Stimulated activated CD8-positive, alpha-beta memory T cell treated with anti-CD3 and anti-CD28 coated beads, Interleukin-7, amount 100 ng/mL, for 1 hour (primary cell): ENCODE measurements around the gene FNBP1.

Experiments
- DNase-seq, 2 donors: peaks; one replicate each; pipeline ENCODE4 v3.0.0-alpha.2; 2020; ENCODE audit warnings: low read depth in 2 of 2

Gene FNBP1

GRCh38 chr9:130045725-130046450, 2.9 kb upstream of the FNBP1 start:
- no peak for DNase-seq

DNA sequence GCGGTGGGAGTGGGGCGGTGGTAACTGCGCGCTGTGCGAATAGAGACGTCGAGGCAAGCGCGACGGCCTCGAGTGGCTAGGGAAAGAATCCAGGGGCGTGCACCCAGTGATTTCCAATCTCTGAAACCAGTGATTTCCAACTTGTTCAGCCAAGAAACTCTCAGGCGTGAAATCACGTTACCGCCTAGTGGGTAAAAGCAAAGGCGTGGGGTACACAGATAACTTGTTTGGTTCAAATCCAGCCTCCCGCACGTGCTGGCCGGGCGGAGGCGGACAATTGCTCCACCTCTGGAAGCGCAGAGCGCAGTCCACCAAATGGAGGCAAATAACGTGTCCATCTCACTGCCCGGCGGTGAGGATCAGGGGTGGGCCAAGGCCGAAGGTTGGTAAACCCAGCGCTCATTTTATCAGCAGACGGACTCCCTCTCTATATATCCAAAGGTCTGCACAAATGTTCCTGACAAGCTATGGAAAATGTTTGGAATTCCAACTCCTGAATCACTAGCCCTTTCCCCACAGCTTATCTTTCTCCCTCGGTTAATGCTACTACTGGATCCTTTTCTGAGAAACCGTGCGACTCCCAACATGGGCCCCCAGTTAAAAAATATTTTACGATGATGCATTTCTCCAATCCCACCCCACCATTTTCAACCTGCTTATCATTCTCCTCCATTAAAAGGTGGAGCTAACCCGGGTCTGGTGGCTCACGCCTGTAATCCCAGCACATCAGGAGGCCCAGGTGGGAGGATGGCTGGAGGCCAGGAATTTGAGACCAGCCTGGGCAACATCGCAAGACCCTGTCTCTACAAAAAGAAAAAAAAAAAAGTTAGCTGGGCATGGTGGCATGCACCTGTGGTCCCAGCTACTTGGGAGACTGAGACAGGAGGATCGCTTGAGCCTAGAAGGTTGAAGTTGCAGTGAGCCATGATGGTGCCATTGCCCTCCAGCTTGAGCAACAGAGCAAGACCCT, 950 bp upstream of the FNBP1 start:
- DNase-seq, result no peak

DNA sequence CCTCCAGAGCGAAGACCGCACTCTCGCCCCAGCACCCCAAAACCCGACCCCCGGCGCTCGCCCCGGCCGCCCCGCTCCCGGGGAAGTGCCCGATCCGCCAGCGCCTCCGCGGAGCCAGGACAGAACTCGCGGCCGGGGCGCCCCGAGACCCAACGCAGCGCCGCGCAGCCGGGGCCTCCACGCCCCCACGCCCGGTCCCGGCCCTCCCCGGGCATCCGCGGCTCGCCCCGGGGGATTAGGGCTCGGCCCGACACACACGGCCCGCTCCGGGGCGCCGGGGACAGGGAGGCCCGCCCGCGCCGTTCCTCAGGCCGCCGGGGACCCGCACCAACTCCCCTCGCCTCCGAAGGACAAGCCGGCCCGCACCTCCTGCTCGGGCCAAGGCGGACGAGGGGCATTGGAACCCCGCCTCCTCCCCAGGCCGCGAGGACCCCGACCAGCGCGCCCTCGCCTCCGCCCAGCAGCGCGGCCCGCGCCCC, 544 bp downstream of the FNBP1 start:
- DNase-seq, result no peak

DNA sequence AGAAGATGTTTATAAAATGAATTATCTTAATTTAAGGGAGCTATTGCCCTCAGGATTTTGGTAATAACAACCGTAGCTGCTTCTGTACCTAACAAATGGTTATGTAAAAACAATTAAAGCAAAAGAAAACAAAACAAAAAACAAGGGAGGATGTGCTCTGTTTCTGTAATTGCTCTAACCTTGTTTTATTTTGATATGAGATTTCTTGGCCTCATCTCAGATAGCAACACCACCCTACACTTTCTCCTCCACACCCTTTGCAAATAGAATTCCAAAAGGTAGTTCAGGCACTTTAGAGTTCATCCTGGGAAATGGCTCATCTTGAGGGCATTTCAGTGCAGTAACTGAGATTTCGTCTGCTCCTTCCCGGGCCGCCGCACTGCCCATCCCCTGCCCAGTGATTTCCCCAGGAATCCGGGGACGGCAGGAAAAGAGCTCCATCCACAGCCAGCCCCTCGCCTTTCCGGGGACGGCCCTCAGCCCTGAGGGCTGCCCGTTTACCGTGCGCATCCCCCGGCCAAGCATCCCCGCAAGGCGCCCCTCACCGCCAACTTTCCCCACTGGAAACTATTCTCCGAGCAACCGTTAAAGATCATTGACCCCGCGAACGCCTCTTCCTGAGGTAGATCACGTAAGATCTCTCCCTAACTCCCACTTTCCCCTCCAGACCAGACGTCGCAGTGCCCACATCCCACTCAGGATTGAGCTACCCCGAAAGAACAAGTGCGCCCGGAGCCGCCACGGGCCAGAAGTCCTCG, 1.2 kb downstream of the FNBP1 start:
- DNase-seq, result no peak

GRCh38 chr9:130040984-130041647, 1.9 kb downstream of the FNBP1 start:
- no peak for DNase-seq

- no peak for DNase-seq
These were observed 3.4 kb downstream of the FNBP1 start for GRCh38 chr9:130039528-130040147.

DNA sequence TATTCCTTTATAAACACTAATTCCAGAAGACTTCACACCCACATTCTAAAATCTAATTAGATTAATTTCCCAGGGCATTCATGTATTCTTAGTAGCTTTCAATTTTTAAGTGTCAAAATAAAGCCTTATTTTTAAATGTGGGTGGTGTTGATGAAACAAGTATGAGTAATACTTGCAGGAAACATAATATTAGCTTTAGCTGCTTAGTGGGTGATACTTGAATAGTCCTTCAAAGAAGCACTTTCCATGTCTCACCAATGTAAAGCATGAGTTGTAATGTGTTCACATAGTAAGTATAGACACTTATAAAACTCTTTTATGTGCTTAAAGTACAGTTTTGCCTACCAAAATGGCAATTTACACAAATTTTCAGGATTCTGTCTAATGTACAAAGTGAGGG, 6.9 kb downstream of the FNBP1 start:
- DNase-seq, result no peak

- no peak for DNase-seq
These were observed 8.4 kb downstream of the FNBP1 start for GRCh38 chr9:130034570-130034969.

GRCh38 chr9:130030651-130031127, 12.3 kb downstream of the FNBP1 start:
- DNase-seq, result no peak

DNA sequence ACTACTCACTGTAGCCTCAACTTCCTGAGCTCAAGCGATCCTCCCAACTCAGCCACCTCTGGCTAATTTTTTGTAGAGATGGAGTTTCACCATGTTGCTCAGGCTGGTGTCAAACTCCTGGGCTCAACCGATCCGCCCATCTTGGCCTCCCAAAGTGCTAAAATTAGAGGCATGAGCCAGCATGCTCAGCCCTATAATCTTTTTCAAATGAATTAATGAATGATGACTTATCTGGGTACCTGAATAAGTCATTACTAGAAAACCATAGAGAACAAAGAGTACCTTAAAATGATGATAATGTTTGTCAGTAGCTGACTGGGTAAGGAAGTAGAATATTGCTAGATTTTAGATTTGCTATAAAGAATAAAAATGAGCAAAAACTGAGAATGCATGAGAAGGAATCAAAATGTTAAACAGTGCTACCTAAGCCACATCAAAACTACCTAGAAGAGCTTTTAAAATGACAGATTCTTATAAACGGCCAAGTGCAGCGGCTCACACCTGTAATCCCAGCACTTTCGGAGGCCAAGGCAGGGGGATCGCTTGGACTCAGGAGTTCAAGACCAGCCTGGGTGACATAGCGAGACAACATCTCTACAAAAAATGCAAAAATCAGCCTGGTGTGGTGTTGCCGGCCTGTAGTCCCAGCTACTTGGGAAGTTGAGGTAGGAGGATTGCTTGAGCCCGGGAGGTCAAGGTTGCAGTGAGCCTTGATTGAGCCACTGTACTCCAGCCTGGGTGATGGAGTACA, 13.6 kb downstream of the FNBP1 start:
- no peak for DNase-seq

DNA sequence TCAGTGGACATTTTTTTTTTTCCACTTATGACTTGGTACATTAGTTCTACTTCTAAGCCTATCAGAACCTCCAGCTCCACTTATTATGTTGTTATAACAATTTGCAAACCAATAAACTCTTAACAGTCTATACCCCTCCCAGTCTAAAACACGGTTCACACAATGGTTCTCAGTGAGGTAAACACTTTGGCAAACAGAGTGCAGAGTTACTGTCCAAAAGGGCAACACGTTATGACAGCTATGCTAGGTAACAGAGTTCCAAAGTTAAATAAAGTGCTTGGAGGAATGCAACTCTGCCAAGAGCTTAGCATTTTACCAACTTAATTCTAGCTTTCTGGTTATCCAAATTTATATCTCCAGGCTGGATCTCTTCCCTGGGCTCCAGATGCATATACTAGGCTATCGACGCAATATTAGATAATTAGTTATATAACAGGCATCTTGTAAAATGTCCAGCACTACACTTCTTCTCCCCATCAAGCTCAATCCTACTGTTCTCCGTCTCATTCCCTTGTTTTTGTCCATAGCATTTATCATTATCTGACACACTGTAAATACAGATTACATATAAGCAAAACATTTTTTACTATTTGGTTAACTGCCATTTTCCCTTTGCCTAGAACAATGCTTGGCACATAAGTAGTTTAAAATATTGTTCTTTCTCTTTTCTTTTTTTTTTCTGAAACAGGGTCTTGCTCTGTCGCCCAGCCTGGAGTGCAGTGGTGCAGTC, 14.3 kb downstream of the FNBP1 start:
- no peak for DNase-seq

GRCh38 chr9:130027533-130028365, 15.2 kb downstream of the FNBP1 start:
- no peak for DNase-seq

DNA sequence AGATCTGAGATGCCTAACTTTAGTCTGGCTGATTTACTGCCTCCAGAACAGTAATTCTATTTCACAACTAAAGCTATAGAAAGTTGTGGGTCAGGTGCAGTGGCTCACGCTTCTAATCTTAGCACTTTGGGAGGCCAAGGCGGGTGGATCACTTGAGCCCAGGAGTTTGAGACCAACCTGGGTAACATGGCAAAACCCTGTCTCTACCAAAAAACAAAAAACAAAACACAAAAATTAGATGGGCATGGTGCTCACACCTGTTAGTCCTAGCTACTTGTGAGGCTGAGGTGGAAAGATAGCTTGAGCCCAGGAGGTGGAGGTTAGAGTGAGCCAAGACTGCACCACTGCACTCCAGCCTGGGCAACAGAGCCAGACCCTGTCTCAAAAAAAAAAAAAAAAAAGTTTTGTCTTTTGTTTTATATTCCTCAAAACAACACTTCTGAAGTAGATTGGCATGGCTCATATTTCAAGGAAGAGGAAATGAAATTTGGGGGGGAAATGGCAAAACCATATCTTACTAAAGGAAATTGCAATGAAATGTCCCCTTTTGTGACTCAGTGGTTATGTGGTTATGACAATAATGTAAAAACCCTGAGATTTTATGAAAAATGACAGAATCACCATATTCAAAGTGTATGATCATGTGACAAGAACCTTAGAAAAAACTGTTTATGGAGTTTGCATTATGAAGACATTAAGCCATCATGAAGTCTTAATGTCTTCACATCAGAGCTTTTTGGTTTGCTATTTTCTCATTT, 16.2 kb downstream of the FNBP1 start:
- no peak for DNase-seq

- no peak for DNase-seq
These were observed 18.4 kb downstream of the FNBP1 start for GRCh38 chr9:130024597-130024994.

DNA sequence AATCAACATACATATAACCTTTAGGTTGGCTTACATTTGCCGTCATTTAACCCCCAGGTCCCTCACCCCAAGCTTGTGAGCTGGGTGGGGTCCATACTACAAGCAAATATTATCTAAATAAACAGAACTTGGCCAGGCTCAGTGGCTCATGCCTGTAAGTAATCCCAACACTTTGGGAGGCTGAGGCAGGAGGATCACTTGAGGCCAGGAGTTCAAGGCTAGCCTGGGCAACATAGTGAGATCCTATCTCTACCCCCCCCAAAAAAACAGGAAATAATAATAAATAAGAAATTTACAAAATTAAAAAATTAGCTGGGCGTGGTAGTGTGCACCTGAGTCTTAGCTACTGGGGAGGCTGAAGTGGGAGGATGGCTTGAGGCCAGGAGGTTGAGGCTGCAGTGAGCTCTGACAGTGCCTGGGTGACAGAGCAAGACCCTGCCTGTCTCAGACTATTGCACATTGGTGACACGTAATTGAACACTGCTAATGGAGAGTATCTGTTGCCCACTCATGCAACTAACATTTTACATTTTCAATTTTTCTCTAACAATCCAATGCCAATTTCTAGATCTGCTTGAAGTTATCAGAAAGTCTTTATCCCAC, 18.9 kb downstream of the FNBP1 start:
- DNase-seq, result no peak

DNA sequence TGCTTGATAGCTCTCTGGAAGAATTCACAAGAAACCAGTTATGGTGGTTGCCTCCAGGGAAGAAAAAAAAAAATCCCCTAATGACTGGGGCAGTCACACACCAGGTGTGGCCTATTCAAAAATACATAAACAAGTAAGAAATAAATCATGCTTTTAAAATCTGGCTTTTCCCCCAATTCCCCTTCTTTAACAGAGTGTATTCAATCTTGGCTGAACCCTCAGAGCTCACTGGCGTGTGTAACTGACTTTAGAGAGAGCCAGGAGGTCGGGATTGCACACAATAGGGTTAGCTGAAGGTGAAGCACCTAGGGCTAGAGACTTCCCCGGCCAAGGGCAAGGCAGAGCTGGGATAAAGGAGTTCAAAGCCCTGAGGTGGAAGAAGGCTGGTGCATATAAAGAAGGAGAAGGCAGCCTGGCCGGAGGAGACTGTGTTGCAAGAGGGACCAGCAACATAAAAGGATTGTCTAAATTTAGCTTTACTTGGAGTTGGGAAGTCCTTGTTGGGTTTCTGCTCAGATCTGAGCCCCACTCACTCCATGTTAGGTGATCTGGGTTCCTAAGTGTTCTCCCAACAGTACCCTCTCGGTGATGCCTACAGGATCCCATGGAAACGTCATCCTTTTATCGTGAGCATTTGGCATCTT, 19.7 kb downstream of the FNBP1 start:
- DNase-seq, result no peak

- no peak for DNase-seq
These were observed 20.3 kb downstream of the FNBP1 start for GRCh38 chr9:130022566-130023143.
